ENCODE measurements around the gene SUMO3. TPM values are rescaled to one million over a fixed set of nuclear protein-coding genes. Genes with fewer than 3 reads are reported as not detected.

The SUMO3 gene
- total and polyA plus RNA-seq, 2 of the 13 experiments (the other 11 are each of a cell fraction or from before 2014, with no cell fraction given): 51.4 to 92.4 TPM

GRCh38 chr21:44802396-44803153, 15.3 kb downstream of the SUMO3 start (continued):
- peak; percentile 16; the same call in 1 of the 2 replicates for TF ChIP-seq PATZ1 (CRISPR knock-in tag; IDR thresholded peaks at IDR 0.05)
- no peak for TF ChIP-seq ZNF343 (CRISPR knock-in tag; IDR thresholded peaks at IDR 0.05)
- no peak for TF ChIP-seq ZNF7 (CRISPR knock-in tag; IDR thresholded peaks at IDR 0.05)
- no peak for TF ChIP-seq IRF2 (CRISPR knock-in tag; IDR thresholded peaks at IDR 0.05)
- no peak for TF ChIP-seq NCOR1 (IDR thresholded peaks at IDR 0.05; ENCODE audit: borderline replicate concordance, low read length)
- TF ChIP-seq MAX (IDR thresholded peaks at IDR 0.05): peak; percentile 79
- TF ChIP-seq MXI1 (IDR thresholded peaks at IDR 0.05; ENCODE audit: borderline replicate concordance, low read depth, low read length): peak; percentile 25; the same call in 1 of the 3 replicates
- no peak for TF ChIP-seq NBN (conservative IDR thresholded peaks at IDR 0.05)
- TF ChIP-seq FOXP4 (CRISPR knock-in tag; IDR thresholded peaks at IDR 0.05): peak; percentile 41; the same call in 1 of the 2 replicates
- no peak for TF ChIP-seq ISL2 (CRISPR knock-in tag; IDR thresholded peaks at IDR 0.05)
- TF ChIP-seq ZFYVE20 (CRISPR knock-in tag; IDR thresholded peaks at IDR 0.05; ENCODE audit: borderline replicate concordance, low read depth): no peak
- no peak for TF ChIP-seq HNRNPK (IDR thresholded peaks at IDR 0.05; ENCODE audit: low read depth, low read length, poor library complexity, severe bottlenecking)
- TF ChIP-seq ZFP36L1 (CRISPR knock-in tag; IDR thresholded peaks at IDR 0.05): peak; percentile 50; the same call in 1 of the 2 replicates
- no peak for TF ChIP-seq KLF11 (CRISPR knock-in tag; IDR thresholded peaks at IDR 0.05)
- TF ChIP-seq ZNF318 (CRISPR knock-in tag; IDR thresholded peaks at IDR 0.05): no peak
- TF ChIP-seq ZNF224 (CRISPR knock-in tag; IDR thresholded peaks at IDR 0.05): no peak
- TF ChIP-seq ZNF709 (CRISPR knock-in tag; IDR thresholded peaks at IDR 0.05): no peak
